ENCODE measurements around the gene PARD6G. TPM values are rescaled to one million over a fixed set of nuclear protein-coding genes. Genes with fewer than 3 reads are reported as not detected.
A peak's percentile ranks its signal among the peaks of the same experiment; 100 is the strongest.

The PARD6G gene
- total RNA-seq, 1 donor from 2014 or later, result 29.6 TPM

DNA sequence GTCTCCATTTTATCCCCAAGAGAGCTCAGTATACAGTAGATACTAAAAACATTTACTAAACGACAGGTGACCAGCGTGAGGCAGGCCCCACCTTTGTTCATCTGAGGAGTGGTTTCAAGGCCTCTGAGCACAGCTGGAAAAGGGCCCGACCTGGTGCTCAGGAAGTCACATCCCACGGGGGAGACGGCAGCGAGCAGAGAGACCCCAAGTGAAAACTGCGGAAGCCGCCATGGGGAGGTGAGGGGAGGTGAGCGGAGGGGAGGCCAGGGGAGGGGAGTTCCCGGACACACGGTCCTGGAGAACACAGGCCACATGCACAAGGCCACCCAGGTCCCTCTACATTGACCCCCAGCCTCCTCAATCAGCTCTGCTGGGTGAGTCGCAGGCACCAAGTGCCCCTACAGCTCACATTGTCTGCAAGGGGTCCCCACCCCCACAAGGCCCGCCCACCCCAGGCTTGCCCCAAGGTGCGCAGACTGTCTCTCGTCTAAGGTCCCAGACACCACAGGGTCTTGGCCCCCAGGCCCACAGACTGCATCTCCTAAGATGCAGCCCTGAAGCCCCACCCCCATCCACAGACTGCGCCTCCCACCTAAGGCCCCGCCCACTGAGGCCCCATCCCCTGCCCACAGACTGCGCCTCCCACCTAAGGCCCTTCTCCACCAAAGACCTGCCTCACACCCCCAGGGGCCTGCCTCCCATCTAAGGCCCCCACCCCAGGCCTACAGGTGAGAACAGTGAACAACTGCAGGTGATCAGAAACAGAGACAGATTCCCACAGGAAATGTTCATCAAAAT, 19.1 kb downstream of the PARD6G start:
- no peak for FAIRE-seq
- H3K4me2 ChIP-seq (ENCODE audit: low read length), result no peak overlapping the region
- no peaks in the 10 kb centered on the region for H3K27me3 ChIP-seq (ENCODE audit: insufficient read depth, low read length)
- no peak for TF ChIP-seq CTCF (IDR thresholded peaks at IDR 0.05; ENCODE audit: insufficient read depth, low read depth, low read length)
- no peak for TF ChIP-seq EZH2 (IDR thresholded peaks at IDR 0.05; ENCODE audit: insufficient read depth, low read length)
- no peaks in the 10 kb centered on the region for H3K9me3 ChIP-seq (ENCODE audit: insufficient read depth, low read depth, low read length)
- H2AFZ ChIP-seq (ENCODE audit: low read depth, low read length), result no peak overlapping the region
- DNase-seq (ENCODE audit: low read depth), result no peak
- no peak overlapping the region for H3K27ac ChIP-seq (ENCODE audit: low read depth, low read length)
- no peaks in the 10 kb centered on the region for H3K27me3 Mint-ChIP-seq (ENCODE audit: low read depth, unreplicated experiment)
- no peak overlapping the region for H3K4me3 Mint-ChIP-seq (ENCODE audit: unreplicated experiment)
- no peaks in the 10 kb centered on the region for H3K9me3 Mint-ChIP-seq (ENCODE audit: unreplicated experiment)
- H3K4me1 ChIP-seq (ENCODE audit: insufficient read depth, low read length), result no peaks in the 10 kb centered on the region
- H3K79me2 ChIP-seq (ENCODE audit: insufficient read depth, low read length), result no peaks in the 10 kb centered on the region
- H3K9ac ChIP-seq (ENCODE audit: low read length), result no peak overlapping the region
- H3K4me1 Mint-ChIP-seq (ENCODE audit: low read depth, unreplicated experiment), result peaks cover 11% of the 10 kb centered on the region
- H3K36me3 Mint-ChIP-seq (ENCODE audit: low read depth, unreplicated experiment), result peaks cover 14% of the 10 kb centered on the region
- no peak overlapping the region for H3K4me3 ChIP-seq (ENCODE audit: insufficient read depth, low read depth, low read length)
- H3K36me3 ChIP-seq (ENCODE audit: insufficient read depth, low read length), result no peaks in the 10 kb centered on the region
- H3K27ac Mint-ChIP-seq (ENCODE audit: unreplicated experiment), result no peak overlapping the region
- H4K20me1 ChIP-seq (ENCODE audit: insufficient read depth, low read length), result peaks cover 29% of the 10 kb centered on the region

DNA sequence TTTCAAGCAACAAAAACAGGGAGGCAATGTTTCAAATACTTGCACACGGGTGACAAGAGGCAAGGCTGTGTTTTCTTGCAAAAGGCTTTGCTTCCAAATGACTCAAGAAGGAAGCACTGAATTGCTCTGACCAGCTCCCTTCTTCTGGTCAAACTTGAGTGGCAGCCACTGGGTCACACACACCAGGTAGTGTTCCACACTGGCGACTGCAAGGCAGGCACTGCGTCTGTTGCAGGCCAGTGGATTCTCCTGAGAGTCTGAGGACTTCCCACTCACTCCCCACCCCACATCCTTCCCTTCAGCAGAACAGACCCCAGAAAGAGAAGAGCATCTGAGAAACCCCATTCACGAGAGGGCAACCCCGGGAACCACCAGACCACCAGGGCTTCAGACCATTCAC, 19.8 kb downstream of the PARD6G start:
- Histone ChIP-seq H4K20me1 (ENCODE audit: insufficient read depth, low read length) (peaks cover 22% of the 10 kb centered on the region), H3K4me3 (ENCODE audit: insufficient read depth, low read depth, low read length) (no peak overlapping the region), H3K4me1 (ENCODE audit: insufficient read depth, low read length) (no peaks in the 10 kb centered on the region), H3K4me2 (ENCODE audit: low read length) (no peak overlapping the region), H3K9me3 (ENCODE audit: insufficient read depth, low read depth, low read length) (no peaks in the 10 kb centered on the region), H3K27me3 (ENCODE audit: insufficient read depth, low read length) (no peaks in the 10 kb centered on the region), H3K9ac (ENCODE audit: low read length) (no peak overlapping the region), H3K79me2 (ENCODE audit: insufficient read depth, low read length) (no peaks in the 10 kb centered on the region), H3K36me3 (ENCODE audit: insufficient read depth, low read length) (no peaks in the 10 kb centered on the region), H2AFZ (ENCODE audit: low read depth, low read length) (no peak overlapping the region), H3K27ac (ENCODE audit: low read depth, low read length) (no peak overlapping the region)
- peaks cover 14% of the 10 kb centered on the region for H3K36me3 Mint-ChIP-seq (ENCODE audit: low read depth, unreplicated experiment)
- no peak overlapping the region for H3K27ac Mint-ChIP-seq (ENCODE audit: unreplicated experiment)
- FAIRE-seq (no peak), DNase-seq (ENCODE audit: low read depth) (no peak)
- no peaks in the 10 kb centered on the region for H3K9me3 Mint-ChIP-seq (ENCODE audit: unreplicated experiment)
- no peak overlapping the region for H3K4me3 Mint-ChIP-seq (ENCODE audit: unreplicated experiment)
- peaks cover 10% of the 10 kb centered on the region for H3K4me1 Mint-ChIP-seq (ENCODE audit: low read depth, unreplicated experiment)
- no peaks in the 10 kb centered on the region for H3K27me3 Mint-ChIP-seq (ENCODE audit: low read depth, unreplicated experiment)
- TF ChIP-seq CTCF (IDR thresholded peaks at IDR 0.05; ENCODE audit: insufficient read depth, low read depth, low read length), result no peak
- no peak for TF ChIP-seq EZH2 (IDR thresholded peaks at IDR 0.05; ENCODE audit: insufficient read depth, low read length)

DNA sequence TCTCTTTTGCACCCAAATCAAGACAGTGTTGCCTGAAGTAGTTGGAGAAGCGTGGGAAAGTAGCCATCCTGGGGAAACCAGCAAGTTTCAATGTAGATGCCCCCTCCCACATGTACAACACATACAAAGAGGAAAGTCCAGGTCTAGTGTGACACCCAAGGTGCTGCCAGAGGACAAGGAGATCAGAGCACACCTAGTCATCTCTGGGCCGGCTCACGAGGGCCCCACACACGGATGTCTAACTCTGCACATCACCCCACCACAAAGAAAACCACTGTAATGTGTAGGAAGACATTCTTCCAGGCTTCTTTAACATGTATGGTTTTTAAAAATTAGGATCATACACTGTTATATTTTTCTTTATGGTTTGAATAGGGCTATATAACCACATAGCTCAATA, 21.6 kb downstream of the PARD6G start:
- Mint-ChIP-seq H3K27me3 (ENCODE audit: low read depth, unreplicated experiment) (no peaks in the 10 kb centered on the region), H3K4me3 (ENCODE audit: unreplicated experiment) (no peak overlapping the region), H3K36me3 (ENCODE audit: low read depth, unreplicated experiment) (peaks cover 7% of the 10 kb centered on the region), H3K9me3 (ENCODE audit: unreplicated experiment) (peaks cover 6% of the 10 kb centered on the region), H3K27ac (ENCODE audit: unreplicated experiment) (no peak overlapping the region), H3K4me1 (ENCODE audit: low read depth, unreplicated experiment) (peaks cover 8% of the 10 kb centered on the region)
- H3K9ac ChIP-seq (ENCODE audit: low read length), result peak overlapping the region; percentile 35
- H3K79me2 ChIP-seq (ENCODE audit: insufficient read depth, low read length), result no peaks in the 10 kb centered on the region
- H3K27ac ChIP-seq (ENCODE audit: low read depth, low read length), result peak overlapping the region; percentile 7
- H3K4me1 ChIP-seq (ENCODE audit: insufficient read depth, low read length), result no peaks in the 10 kb centered on the region
- H2AFZ ChIP-seq (ENCODE audit: low read depth, low read length), result no peak overlapping the region
- no peak for DNase-seq (ENCODE audit: low read depth)
- peaks cover 16% of the 10 kb centered on the region for H4K20me1 ChIP-seq (ENCODE audit: insufficient read depth, low read length)
- no peaks in the 10 kb centered on the region for H3K36me3 ChIP-seq (ENCODE audit: insufficient read depth, low read length)
- H3K9me3 ChIP-seq (ENCODE audit: insufficient read depth, low read depth, low read length), result no peaks in the 10 kb centered on the region
- no peak overlapping the region for H3K4me3 ChIP-seq (ENCODE audit: insufficient read depth, low read depth, low read length)
- H3K27me3 ChIP-seq (ENCODE audit: insufficient read depth, low read length), result no peaks in the 10 kb centered on the region
- FAIRE-seq, result no peak
- TF ChIP-seq EZH2 (IDR thresholded peaks at IDR 0.05; ENCODE audit: insufficient read depth, low read length), result no peak
- TF ChIP-seq CTCF (IDR thresholded peaks at IDR 0.05; ENCODE audit: insufficient read depth, low read depth, low read length), result no peak
- H3K4me2 ChIP-seq (ENCODE audit: low read length), result peak overlapping the region; percentile 58

All from astrocyte (in vitro differentiated cells and primary cell).